ENCODE data around the gene NDUFA11. TPM values are rescaled to one million over a fixed set of nuclear protein-coding genes. Genes with fewer than 3 reads are reported as not detected.

Gene NDUFA11
- total RNA-seq, 2 experiments from 2014 or later: 280 to 293 TPM

DNA sequence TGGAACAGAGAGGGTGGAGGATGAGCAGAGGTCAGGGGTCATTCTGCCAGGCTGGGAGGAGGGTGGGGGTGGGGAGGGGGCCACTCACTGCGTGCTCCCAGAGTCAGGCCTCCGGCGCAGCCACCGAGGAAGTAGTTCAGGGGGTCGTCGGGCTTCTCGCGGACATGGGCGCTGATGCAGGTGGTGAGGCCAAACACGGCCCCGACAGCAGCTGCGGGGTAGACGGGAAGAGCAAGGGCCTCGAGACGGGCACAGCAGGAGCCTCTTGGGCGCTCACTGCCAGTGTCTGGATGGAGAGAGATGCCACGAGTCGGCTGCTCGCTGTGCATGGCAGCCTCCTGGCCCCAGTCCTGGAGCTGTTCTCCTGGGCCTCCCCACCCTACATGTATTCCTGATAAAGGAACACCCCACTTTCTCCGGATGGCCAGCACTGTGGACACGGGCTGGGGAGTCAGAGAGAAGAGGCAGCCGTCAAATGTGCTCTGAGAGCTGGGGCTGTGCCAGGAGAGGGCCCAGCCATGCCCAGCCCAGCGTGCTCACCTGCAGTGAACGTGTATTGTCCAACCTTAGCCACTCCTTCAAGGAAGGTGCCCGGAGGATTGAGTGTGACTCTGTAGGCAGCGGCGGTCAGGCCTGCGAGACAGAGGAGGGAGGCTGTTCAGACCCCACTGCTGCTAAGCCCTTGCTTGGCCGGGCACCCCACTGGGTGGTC, 7.1 kb downstream of the NDUFA11 start:
- POLR2A ChIA-PET: no interaction called here
- BruUV-seq (replicated peaks): no TSS peak
- Histone ChIP-seq H3K4me3 (ENCODE audit: low read depth, low read length, poor library complexity, severe bottlenecking) (no peak overlapping the region), H3K9me2 (ENCODE audit: insufficient read depth, low read length) (no peaks in the 10 kb centered on the region), H3K9me3 (ENCODE audit: low read length) (no peaks in the 10 kb centered on the region), H3K79me2 (ENCODE audit: insufficient read depth, low read depth, low read length) (peaks cover 28% of the 10 kb centered on the region), H2AFZ (ENCODE audit: low read length) (no peak overlapping the region), H3K27ac (ENCODE audit: low read depth, low read length, poor library complexity, severe bottlenecking) (no peak overlapping the region), H3K4me1 (ENCODE audit: insufficient read depth, low read length, poor library complexity, severe bottlenecking) (peaks cover 5% of the 10 kb centered on the region), H3K36me3 (ENCODE audit: insufficient read depth, low read length) (peaks cover 45% of the 10 kb centered on the region), H3K4me2 (ENCODE audit: low read length) (no peak overlapping the region), H4K20me1 (ENCODE audit: insufficient read depth, low read length) (no peaks in the 10 kb centered on the region)
- DNase-seq (ENCODE audit: low spot score): no peak
- TF ChIP-seq EZH2phosphoT487 (IDR thresholded peaks at IDR 0.05; ENCODE audit: borderline replicate concordance, low read depth, low read length): no peak
- TF ChIP-seq, protein P1, sequence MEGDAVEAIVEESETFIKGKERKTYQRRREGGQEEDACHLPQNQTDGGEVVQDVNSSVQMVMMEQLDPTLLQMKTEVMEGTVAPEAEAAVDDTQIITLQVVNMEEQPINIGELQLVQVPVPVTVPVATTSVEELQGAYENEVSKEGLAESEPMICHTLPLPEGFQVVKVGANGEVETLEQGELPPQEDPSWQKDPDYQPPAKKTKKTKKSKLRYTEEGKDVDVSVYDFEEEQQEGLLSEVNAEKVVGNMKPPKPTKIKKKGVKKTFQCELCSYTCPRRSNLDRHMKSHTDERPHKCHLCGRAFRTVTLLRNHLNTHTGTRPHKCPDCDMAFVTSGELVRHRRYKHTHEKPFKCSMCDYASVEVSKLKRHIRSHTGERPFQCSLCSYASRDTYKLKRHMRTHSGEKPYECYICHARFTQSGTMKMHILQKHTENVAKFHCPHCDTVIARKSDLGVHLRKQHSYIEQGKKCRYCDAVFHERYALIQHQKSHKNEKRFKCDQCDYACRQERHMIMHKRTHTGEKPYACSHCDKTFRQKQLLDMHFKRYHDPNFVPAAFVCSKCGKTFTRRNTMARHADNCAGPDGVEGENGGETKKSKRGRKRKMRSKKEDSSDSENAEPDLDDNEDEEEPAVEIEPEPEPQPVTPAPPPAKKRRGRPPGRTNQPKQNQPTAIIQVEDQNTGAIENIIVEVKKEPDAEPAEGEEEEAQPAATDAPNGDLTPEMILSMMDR (conservative IDR thresholded peaks at IDR 0.05; ENCODE audit: low read length): no peak
- CTCF ChIA-PET (ENCODE audit: unreplicated experiment): interaction anchor here (0.5 kb wide), 1 partner anchor 494 kb away, joined by 6 read pairs; no protein-coding TSS in a partner anchor
- intact Hi-C loops (cut with micrococcal nuclease; ENCODE audit: unreplicated experiment): no loop called here

DNA sequence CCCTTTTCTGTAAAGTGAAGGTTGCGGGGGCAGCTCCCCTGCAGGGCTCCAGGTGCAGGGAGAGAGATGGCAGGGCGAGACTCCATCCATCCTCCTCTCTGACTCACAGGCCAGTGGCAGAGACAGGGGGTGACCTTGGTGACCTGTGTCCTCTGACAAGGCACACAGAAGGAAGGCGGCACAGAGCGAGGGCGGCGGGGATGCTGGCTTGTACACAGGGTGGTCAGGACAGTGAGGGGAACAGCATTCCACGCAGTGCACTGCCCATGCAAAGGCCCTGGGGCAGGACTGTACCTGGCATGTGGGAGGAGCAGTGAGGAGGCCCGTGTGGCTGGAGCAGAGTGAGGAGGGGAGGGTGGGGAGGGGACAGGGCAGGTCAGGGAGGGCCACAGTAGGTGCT, 7.7 kb downstream of the NDUFA11 start:
- no peak overlapping the region for H2AFZ ChIP-seq (ENCODE audit: low read length)
- H3K79me2 ChIP-seq (ENCODE audit: insufficient read depth, low read depth, low read length): peaks cover 21% of the 10 kb centered on the region
- H3K4me1 ChIP-seq (ENCODE audit: insufficient read depth, low read length, poor library complexity, severe bottlenecking): no peaks in the 10 kb centered on the region
- no peaks in the 10 kb centered on the region for H3K9me2 ChIP-seq (ENCODE audit: insufficient read depth, low read length)
- TF ChIP-seq, protein P1 (conservative IDR thresholded peaks at IDR 0.05; ENCODE audit: low read length): no peak
- TF ChIP-seq EZH2phosphoT487 (IDR thresholded peaks at IDR 0.05; ENCODE audit: borderline replicate concordance, low read depth, low read length): no peak
- H3K4me2 ChIP-seq (ENCODE audit: low read length): no peak overlapping the region
- intact Hi-C loops (cut with micrococcal nuclease; ENCODE audit: unreplicated experiment): no loop called here
- no peak overlapping the region for H3K27ac ChIP-seq (ENCODE audit: low read depth, low read length, poor library complexity, severe bottlenecking)
- DNase-seq (ENCODE audit: low spot score): no peak
- no peak overlapping the region for H3K4me3 ChIP-seq (ENCODE audit: low read depth, low read length, poor library complexity, severe bottlenecking)
- BruUV-seq (replicated peaks): no TSS peak
- H3K36me3 ChIP-seq (ENCODE audit: insufficient read depth, low read length): peaks cover 38% of the 10 kb centered on the region
- ChIA-PET CTCF (ENCODE audit: unreplicated experiment) (interaction anchor here (0.5 kb wide), 1 partner anchor 493 kb away, joined by 6 read pairs; no protein-coding TSS in a partner anchor), POLR2A (no interaction called here)
- H3K9me3 ChIP-seq (ENCODE audit: low read length): no peaks in the 10 kb centered on the region
- no peaks in the 10 kb centered on the region for H4K20me1 ChIP-seq (ENCODE audit: insufficient read depth, low read length)

DNA sequence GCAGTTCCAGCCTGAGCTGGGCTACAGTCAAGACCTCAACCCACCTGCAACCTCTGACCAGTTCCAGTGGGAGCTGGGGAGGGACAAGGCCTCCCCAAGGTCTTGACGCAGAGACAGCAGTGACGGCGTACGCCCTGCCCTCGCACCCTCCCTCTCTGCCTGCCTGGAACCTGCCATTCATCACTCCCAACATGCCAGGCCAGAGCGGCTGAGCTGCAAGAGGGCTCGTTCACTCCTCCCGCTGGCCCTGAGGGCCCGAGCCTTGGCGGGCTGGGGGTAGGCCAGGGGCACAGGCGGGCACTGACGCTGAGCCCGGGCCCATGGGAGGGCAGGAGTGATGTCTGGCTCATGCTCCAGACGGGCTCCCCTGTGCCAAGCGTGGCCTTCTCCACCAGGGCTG, 8.2 kb downstream of the NDUFA11 start:
- H3K4me1 ChIP-seq (ENCODE audit: insufficient read depth, low read length, poor library complexity, severe bottlenecking): no peaks in the 10 kb centered on the region
- intact Hi-C loops (cut with micrococcal nuclease; ENCODE audit: unreplicated experiment): no loop called here
- peaks cover 35% of the 10 kb centered on the region for H3K36me3 ChIP-seq (ENCODE audit: insufficient read depth, low read length)
- no peak for DNase-seq (ENCODE audit: low spot score)
- no peaks in the 10 kb centered on the region for H3K9me2 ChIP-seq (ENCODE audit: insufficient read depth, low read length)
- H3K4me2 ChIP-seq (ENCODE audit: low read length): no peak overlapping the region
- no peak overlapping the region for H3K27ac ChIP-seq (ENCODE audit: low read depth, low read length, poor library complexity, severe bottlenecking)
- no peak for TF ChIP-seq EZH2phosphoT487 (IDR thresholded peaks at IDR 0.05; ENCODE audit: borderline replicate concordance, low read depth, low read length)
- TF ChIP-seq, protein P1 (conservative IDR thresholded peaks at IDR 0.05; ENCODE audit: low read length): no peak
- ChIA-PET CTCF (ENCODE audit: unreplicated experiment) (no interaction called here), POLR2A (no interaction called here)
- H3K9me3 ChIP-seq (ENCODE audit: low read length): no peaks in the 10 kb centered on the region
- no TSS peak for BruUV-seq (replicated peaks)
- H3K79me2 ChIP-seq (ENCODE audit: insufficient read depth, low read depth, low read length): peaks cover 17% of the 10 kb centered on the region
- no peak overlapping the region for H2AFZ ChIP-seq (ENCODE audit: low read length)
- no peaks in the 10 kb centered on the region for H4K20me1 ChIP-seq (ENCODE audit: insufficient read depth, low read length)
- no peak overlapping the region for H3K4me3 ChIP-seq (ENCODE audit: low read depth, low read length, poor library complexity, severe bottlenecking)

All from OCI-LY7 (cell line).